HG02938 (cell line): ENCODE results near the gene OLFM3.

Source experiments
- ATAC-seq: cut with Tn5 transposase; IDR thresholded peaks from one replicate; pipeline ENCODE4 v1.9.1; 2021; ENCODE audit warnings: mild to moderate bottlenecking, moderate library complexity; ENCODE audit not compliant: unreplicated experiment

The OLFM3 gene

GRCh38 chr1:101996825-101997465, at the start of gene OLFM3:
TSS of gene OLFM3 (minus strand) at chr1:101996926.
- no peak for ATAC-seq

- no peak for ATAC-seq
Observed at GRCh38 chr1:102045752-102046151, 49.0 kb upstream of the OLFM3 start.

DNA sequence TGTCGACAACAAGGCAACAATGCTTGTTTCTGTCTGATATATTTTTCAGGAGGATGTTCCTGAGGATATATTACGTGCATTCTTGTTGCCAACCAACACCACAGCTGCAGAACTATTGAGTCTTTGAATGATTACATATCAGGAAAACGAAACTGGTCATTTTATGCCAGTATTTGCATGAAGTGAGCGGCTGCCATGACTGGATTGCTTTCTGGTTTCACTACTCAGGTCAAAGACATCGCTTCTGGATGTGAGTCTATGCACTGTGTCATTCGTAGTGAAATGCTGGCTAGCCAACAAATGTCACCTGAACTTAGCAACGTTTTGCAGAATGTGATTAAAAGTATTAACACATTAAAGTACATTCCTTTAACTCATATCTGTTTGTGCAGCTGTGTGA, 35.8 kb upstream of the OLFM3 start:
- no peak for ATAC-seq

GRCh38 chr1:102019530-102019929, 22.8 kb upstream of the OLFM3 start:
- ATAC-seq: no peak

GRCh38 chr1:102015728-102016127, 19.0 kb upstream of the OLFM3 start:
- no peak for ATAC-seq

GRCh38 chr1:102002057-102002456, 5.3 kb upstream of the OLFM3 start:
- no peak for ATAC-seq

DNA sequence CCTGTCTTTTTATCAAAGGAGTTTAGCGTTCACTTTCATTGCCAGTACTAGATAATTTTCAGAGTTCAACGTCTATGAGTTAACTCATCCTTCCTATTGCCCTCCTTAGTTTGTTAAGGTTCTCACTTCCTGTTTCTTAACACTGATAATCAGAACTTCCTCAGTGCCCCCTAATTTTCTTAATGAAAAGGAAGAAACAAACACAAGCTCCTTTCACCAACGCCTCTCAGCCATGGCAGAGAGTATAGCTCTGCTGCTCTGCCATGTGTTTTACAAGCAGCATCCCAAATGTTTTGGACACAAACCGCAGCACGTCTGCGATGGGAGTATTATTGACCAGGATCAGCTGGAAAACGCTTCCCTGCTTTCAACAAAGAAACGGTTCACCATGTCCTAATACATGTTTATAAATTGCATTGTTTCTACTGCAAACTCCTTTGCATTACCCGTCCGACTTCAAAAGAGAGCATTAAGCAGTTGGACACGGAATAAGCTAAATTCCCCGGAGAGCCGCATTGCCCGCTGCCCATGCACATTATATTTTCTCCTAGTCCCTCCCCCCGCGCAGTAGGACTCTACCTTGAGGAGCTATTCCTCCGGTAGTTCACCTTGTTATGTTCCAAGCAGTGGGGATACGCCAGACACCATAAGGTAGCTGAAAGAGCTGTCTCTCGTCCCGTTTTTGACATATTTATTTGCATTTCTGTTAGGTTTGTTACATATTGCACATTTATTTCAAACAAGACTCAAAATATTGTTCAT, 561 bp downstream of the OLFM3 start:
- ATAC-seq: no peak

DNA sequence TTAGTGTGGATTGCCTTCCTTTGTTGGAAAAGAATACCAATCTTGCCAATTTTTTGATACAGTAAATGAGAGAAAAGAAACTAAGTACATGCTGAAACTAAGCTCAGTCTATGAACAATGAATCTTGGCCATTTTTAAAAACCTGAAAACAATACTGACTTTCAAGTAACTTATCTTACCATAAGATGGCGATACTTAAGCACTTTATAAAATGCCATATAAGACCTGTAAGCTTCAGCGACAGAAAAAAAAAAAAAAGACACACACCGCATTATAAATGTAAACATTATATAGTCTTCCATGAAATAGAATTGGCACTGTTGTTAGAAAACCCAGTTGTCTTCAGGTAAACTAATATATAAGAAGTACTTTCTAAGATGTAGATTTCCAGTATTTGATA, 3.0 kb downstream of the OLFM3 start:
- ATAC-seq: no peak

GRCh38 chr1:101992821-101993575, 3.7 kb downstream of the OLFM3 start:
- ATAC-seq: no peak

- no peak for ATAC-seq
Observed at GRCh38 chr1:101980974-101981373, 15.8 kb downstream of the OLFM3 start.

DNA sequence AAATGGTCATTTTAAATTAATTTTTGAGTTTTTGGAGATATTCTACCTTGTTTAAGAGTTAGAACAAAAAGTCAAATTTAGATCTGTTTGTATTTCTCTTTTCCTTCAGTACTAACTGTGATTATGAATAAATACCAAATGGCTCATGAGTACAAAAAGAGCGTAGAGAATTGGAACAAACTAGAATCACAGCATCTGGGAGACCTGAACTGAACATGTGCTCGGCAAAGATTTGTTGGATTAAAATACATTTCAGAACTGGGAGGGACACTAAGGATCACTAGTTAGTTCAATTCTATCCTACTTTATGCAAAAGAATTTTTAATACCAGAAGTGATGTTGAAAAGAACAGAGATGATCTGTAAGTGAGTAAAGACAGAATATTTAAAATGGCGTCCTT, 19.5 kb downstream of the OLFM3 start:
- no peak for ATAC-seq

DNA sequence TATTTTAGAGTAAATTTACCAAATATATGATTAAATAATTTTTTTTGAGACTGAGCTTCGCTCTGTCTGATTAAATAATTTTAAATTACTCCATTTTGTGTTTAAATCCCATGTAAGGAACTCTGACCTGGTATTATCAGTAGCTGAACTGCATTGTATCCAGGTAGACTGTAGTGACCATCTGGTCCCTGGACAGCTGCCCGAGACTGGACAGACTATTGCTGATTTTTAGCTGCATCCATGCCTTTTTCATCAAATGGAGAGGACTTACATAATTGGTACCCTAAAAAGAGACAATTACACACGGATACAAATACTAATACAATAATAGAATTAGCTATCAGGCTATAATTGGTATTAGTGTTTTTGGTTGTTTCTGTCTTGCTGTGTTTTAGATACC, 20.6 kb downstream of the OLFM3 start:
- ATAC-seq: no peak

DNA sequence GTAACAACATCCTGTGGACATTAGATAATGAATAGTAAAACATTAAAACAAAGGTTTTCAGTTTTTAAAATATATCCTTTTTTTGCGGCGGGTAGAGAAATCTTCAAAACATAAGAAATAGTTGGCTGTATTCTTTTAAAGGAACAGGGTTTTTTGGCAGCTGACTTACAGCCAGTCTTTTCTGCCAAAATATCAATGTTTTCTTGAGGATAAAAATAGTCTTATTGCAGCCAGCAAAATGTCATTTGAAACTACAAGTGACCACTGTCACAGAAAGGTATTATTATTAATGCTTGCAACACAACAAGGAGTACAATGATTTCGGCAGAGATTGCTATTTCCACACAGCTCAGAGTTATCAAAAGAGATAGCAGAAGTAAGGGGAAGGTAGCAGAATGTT, 21.4 kb downstream of the OLFM3 start:
- ATAC-seq: no peak

DNA sequence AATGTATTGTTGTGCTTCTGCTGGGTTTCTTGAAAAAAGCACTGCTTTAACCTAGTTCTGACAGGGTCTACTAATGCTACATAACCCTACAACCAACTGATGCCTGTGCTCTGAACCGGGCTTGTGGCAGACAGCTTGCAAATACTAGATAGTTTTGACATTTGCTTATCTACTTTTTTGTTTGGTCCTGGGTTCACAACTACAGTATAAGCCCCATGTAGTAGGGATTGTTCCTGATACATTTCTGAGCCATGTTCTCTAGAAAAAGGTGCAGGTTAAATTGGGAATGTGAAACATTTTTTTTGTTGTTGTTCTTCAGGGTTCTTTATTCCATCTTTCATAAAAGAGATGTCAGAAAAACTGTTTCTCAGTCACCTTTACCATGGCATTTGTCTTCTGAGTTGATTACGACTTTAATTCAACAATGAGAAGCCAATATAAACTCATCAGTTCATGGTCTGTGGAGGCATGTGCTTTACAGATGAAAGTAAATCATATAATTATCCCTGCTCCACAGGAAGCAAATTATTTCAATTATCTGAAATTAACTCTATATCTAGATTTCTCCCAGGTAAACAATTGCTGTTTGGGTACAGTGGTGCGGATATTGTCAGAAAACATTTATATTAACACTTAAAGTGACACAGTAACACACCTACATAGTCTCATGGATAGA, 22.0 kb downstream of the OLFM3 start:
- ATAC-seq: no peak

- ATAC-seq: no peak
Observed at GRCh38 chr1:101971304-101971703, 25.4 kb downstream of the OLFM3 start.

DNA sequence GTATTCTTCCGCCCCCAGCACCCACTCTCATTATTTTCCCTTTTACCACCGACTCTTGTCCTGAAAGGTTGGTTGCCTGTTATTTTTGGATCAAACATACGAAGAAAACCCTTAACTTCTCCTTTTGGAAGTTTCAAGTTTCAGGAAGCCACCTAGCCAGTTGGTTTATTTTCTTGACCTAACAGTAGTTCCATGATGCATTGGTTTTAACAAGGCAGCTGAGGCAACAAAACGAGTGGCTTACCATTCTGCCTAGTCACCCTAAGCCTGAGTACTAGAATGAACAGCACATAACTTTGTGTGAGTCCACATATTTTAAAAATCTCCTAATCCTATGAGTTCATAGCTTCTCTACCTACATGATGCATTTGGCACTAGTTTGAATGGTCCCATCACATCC, 28.9 kb downstream of the OLFM3 start:
- no peak for ATAC-seq

DNA sequence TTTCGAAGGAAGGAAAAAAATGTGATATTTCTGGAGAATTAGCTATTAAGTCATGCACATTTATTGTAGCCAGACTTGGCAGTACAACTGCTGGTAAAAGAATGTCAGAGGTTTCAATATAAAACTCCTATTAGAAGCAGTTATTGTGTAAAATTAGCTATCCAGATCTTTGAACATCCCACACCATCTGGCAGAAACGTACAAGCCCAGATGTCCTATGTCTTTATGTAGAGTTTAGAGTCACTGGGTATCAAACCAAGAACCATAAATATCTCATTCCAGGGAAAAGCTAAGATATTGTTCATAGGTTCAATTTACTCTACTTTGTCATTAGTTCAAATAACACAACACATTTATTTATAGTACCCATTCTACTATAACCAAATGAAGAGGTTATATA, 31.4 kb downstream of the OLFM3 start:
- ATAC-seq: no peak

DNA sequence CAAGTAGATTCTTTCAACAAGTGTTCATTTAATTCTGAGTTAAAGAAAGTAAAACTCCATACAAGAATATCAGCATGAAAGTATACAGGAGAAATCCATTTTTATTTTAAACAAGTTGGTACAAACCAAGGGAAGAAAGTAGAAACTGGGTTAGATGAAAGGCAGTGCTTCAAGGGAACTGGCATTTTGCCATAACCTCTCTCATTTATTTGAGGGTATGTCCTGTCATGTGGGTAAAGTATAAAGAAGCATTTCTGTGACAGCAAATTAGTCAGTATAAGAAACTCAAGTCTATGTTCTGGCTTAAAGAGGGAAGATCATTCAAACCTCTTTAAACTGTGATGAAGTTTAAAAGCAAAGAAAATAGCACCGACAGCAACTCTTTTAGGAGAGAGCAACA, 32.0 kb downstream of the OLFM3 start:
- ATAC-seq: no peak

- ATAC-seq: no peak
Observed at GRCh38 chr1:101960142-101960541, 36.6 kb downstream of the OLFM3 start.

DNA sequence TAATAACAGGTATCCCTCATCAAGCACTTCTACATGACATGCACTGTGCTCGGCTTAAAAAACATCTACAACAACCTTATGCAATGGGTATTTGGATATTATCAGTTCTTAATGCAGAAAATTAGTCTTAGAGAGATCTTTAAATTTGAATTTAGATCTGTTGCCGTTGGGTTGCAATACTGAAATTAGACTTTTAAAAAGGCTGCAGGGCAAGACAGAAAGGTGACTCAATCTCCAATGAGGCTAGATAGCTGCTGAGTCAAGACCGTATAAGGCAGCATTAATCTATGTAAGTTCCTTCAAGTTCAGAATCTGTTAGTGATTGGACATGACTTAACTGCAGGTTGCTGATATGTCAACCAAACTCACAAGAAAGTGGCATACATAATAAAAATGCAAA, 37.3 kb downstream of the OLFM3 start:
- ATAC-seq: no peak

- no peak for ATAC-seq
Observed at GRCh38 chr1:101957771-101958170, 39.0 kb downstream of the OLFM3 start.
